ENCODE measurements around the gene CALD1.

DNA sequence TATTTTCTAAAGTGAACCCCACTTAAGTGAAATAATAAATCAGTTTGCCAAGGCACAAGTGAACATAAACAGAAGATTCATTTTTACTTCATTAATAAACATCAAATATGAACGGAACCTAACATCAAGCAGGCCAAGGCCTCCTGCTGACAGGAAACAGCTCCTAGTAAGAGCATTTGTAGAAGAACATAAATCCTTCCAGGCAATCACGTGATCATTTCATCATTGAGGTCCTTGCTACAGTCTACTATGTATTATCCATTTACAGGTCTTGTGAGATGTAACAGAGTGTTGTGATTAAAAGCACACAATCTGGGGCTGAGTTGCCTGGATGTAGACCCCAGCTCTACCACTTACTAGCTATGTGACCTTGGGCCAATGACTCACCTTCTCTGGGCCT, 70.6 kb downstream of the CALD1 start:
- TF ChIP-seq, protein P1, sequence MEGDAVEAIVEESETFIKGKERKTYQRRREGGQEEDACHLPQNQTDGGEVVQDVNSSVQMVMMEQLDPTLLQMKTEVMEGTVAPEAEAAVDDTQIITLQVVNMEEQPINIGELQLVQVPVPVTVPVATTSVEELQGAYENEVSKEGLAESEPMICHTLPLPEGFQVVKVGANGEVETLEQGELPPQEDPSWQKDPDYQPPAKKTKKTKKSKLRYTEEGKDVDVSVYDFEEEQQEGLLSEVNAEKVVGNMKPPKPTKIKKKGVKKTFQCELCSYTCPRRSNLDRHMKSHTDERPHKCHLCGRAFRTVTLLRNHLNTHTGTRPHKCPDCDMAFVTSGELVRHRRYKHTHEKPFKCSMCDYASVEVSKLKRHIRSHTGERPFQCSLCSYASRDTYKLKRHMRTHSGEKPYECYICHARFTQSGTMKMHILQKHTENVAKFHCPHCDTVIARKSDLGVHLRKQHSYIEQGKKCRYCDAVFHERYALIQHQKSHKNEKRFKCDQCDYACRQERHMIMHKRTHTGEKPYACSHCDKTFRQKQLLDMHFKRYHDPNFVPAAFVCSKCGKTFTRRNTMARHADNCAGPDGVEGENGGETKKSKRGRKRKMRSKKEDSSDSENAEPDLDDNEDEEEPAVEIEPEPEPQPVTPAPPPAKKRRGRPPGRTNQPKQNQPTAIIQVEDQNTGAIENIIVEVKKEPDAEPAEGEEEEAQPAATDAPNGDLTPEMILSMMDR (IDR thresholded peaks at IDR 0.05): no peak
- TF ChIP-seq POLR2AphosphoS5 (IDR thresholded peaks at IDR 0.05): no peak
- TF ChIP-seq POLR2A (IDR thresholded peaks at IDR 0.05): no peak

Measured in prostate gland (tissue), 2 donors.